Measurements from ENCODE around the gene PCDHB7.
"Not testable (repeated sequence)": the region's sequence is repeated elsewhere in the genome, so short reads cannot be mapped to it uniquely, and the experiment has no call there.

PCDHB7 gene

GRCh38 chr5:141224844-141225243, 52.4 kb downstream of the PCDHB7 start:
- DNase-seq (ENCODE audit: low read depth), result not testable (repeated sequence)

GRCh38 chr5:141225421-141225820, 53.0 kb downstream of the PCDHB7 start:
- DNase-seq (ENCODE audit: low read depth), result not testable (repeated sequence)

Data from activated gamma-delta T cell treated with anti-CD3 and anti-CD28 coated beads, Interleukin-2, amount 50 U/mL, for 16 hours (primary cell).